Umbilical cord (tissue), 2 donors: ENCODE measurements around the gene REST. TPM values are rescaled to one million over a fixed set of nuclear protein-coding genes. Genes with fewer than 3 reads are reported as not detected.

Experiments used
- DNase-seq: peaks from one replicate; pipeline ENCODE4 v3.0.0-alpha.2; 2015; ENCODE audit warnings: low spot score
- total RNA-seq: library from RNA; depleted of rRNA; stranded (reverse); fragments of >200 nt; gene quantifications from one replicate; pipeline ENCODE4 v1.2.3, GENCODE V29; 2014; ENCODE audit warnings: low replicate concordance; ENCODE audit not compliant: insufficient read depth

REST gene
- total RNA-seq, 1 donor from 2014 or later, result 32.0 TPM

GRCh38 chr4:56977321-56978012 lies 69.8 kb downstream of the REST start, which contains the start of gene NOA1:
Gene NOA1 (minus strand): TSS chr4:56977606. CDS start chr4:56977585, 21 bp downstream.
- DNase-seq, result peak; percentile 99

DNA sequence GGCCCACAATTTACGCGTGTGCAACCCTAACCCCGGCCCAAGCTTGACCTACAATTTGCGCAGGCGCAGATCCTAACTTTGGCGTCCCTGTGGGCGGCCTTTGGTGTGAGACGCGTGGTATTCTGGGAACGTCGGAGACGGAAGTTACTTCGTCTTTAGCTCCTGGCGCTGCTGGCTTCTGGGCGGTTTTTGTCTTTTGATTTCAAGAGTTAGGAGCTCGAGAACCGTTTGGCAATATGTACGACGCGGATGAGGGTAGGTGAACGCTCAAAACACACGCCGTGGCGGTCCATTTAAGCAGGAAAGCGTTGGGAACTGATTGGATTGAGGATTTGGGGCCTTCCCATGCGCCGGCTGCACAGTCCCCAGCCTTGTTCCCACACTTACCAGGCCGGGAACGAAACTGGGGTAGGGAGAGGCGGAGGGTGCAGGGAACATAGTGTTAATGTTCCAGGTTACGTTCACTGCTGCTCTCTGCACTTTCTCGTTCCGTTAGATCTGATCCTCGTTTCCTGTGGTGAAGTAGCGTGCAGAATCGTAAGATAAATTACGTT lies 71.1 kb downstream of the REST start, which contains the start of gene POLR2B:
POLR2B (plus strand) TSS at position 147 of the 554 bp plus-strand sequence; CDS start at position 237, 90 bp downstream.
- peak; percentile 98 for DNase-seq

DNA sequence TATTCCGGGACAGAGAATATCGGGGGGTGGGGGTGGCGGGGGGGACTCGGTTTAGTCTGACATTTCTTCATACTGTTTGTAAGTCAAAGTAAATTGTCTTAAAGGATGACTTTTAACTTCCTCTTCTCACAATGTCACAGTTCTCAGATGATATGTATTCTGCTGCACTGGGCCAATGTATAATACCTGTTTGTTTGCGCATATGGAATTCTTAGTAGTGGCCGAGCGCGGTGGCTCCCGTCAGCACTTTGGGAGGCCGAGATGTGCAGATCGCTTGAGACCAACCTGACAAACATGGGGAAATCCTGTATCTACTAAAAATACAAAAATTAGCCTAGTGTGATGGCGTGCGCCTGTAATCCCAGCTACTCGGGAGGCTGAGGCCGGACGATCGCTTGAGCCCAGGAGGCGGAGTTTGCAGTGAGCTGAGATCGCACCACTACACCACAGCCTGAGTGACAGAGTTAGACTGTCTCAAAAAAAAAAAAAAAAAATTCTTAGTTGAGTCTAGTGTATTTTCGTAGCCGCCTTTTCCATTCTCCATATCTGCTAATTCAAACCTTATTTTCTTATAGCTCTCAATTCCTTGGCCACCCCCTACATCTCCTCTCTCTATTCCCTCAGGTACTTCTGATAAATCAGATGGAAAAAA lies 71.8 kb downstream of the REST start:
- DNase-seq, result peak; percentile 9

DNA sequence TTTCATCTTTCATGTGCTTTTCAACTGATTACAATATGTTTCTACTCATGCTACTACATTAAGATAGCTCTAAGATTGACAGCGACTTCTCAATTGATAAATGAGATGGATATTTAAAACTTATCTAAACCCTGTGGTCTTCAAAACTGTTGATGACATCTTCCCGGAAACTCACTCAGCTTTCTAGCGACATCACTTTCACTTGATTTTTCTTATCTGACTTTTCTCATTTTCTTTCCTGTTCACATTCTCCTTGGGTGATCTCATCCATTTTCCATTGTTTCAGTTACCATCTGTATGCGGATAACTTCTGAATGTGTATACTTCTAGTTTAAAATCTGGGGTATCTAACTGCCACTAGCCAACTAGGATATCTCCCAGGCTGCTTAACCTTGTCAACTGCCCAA lies 74.1 kb downstream of the REST start:
- DNase-seq, result peak; percentile 11

- DNase-seq, result no peak
Observed at GRCh38 chr4:56986192-56986591, 78.5 kb downstream of the REST start.

- DNase-seq, result no peak
Observed at GRCh38 chr4:56986952-56987351, 79.3 kb downstream of the REST start.

GRCh38 chr4:56990109-56990905 lies 82.6 kb downstream of the REST start:
- DNase-seq, result no peak

GRCh38 chr4:56995525-56995924 lies 87.8 kb downstream of the REST start:
- peak; percentile 89 for DNase-seq

DNA sequence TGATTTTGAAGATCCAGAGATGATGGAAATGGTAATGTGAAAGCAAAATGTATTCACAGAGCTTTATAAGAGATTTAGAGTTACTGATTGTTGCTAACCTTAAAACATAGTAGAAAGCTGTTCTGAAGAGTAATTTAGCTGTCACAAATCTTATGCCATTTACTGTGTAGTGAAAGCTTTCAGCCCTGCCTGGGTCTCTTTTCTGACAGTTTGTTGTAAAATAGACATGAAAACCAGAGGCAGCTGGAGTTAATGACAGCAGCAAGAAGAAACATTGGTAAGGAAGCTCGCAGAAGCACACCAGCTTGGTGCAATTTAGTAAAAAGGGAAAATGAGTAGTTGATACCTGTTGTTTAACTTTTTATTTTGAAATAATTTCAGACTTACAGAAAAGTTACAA lies 92.1 kb downstream of the REST start:
- no peak for DNase-seq

DNA sequence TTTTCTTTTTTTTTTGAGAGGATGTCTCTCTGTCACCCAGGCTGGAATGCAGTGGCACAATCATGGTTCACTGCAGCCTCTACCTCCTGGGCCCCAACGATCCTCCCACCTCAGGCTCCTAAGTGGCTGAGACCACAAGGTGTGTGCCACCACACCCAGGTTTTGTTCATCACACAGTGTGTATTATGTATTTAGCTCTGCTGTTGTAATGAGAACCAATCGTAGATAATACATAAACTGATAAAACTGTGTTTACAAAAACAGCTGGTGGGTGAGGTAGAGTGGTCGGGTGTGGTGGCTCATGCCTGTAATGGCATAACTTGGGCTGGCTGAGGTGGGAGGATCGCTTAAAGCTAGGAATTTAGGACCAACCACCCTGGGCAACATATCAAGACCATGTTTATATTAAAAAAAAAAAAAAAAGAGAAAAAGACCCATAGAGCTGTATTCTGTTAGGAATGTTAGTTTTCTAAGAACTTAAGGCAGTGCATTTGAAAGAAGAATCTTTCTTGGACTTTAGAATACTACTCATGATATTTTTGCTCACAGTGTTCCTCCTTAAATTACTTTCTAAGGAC lies 105.9 kb downstream of the REST start:
- no peak for DNase-seq

Other genes with a start within 250 kb of the REST start
- 103 TPM for gene HOPX, start 226.6 kb upstream of the REST start, total RNA-seq
- not detected for gene SPINK2, start 86.2 kb upstream of the REST start, total RNA-seq
- gene NOA1, start 69.7 kb downstream of the REST start, total RNA-seq, result 16.4 TPM
- 108 TPM for gene POLR2B, start 71.0 kb downstream of the REST start, total RNA-seq
- gene IGFBP7, start 202.5 kb downstream of the REST start, total RNA-seq, result 999 TPM